GM04503 (cell line): ENCODE data around the gene SRXN1.

Experiments
- DNase-seq: peaks from one replicate; pipeline ENCODE4 v3.0.0-alpha.2; 2012; ENCODE audit warnings: low read depth

The SRXN1 gene

GRCh38 chr20:635893-636338 lies 17.1 kb downstream of the SRXN1 start:
- no peak for DNase-seq

- no peak for DNase-seq
Measured at GRCh38 chr20:635028-635892, 17.7 kb downstream of the SRXN1 start.

- DNase-seq, result no peak
Measured at GRCh38 chr20:634148-634925, 18.7 kb downstream of the SRXN1 start.

GRCh38 chr20:631101-631500 lies 21.9 kb downstream of the SRXN1 start:
- DNase-seq, result no peak

- no peak for DNase-seq
Measured at GRCh38 chr20:626579-626978, 26.4 kb downstream of the SRXN1 start.

GRCh38 chr20:625360-625932 lies 27.6 kb downstream of the SRXN1 start:
- DNase-seq, result no peak

- no peak for DNase-seq
Measured at GRCh38 chr20:623704-624103, 29.3 kb downstream of the SRXN1 start.

GRCh38 chr20:623021-623420 lies 30.0 kb downstream of the SRXN1 start:
- no peak for DNase-seq

GRCh38 chr20:622161-622560 lies 30.8 kb downstream of the SRXN1 start:
- DNase-seq, result no peak

GRCh38 chr20:621125-621756 lies 31.8 kb downstream of the SRXN1 start:
- DNase-seq, result peak; percentile 27

GRCh38 chr20:620246-620645 lies 32.8 kb downstream of the SRXN1 start:
- no peak for DNase-seq

- DNase-seq, result no peak
Measured at GRCh38 chr20:618980-619379, 34.0 kb downstream of the SRXN1 start.

GRCh38 chr20:617934-618690 lies 34.9 kb downstream of the SRXN1 start:
- no peak for DNase-seq

GRCh38 chr20:615514-615913 lies 37.5 kb downstream of the SRXN1 start:
- DNase-seq, result no peak

GRCh38 chr20:611843-612185 lies 41.2 kb downstream of the SRXN1 start:
- no peak for DNase-seq

GRCh38 chr20:611047-611842 lies 41.8 kb downstream of the SRXN1 start:
- no peak for DNase-seq

- DNase-seq, result no peak
Measured at GRCh38 chr20:610130-611046, 42.6 kb downstream of the SRXN1 start, which contains the start of gene TCF15. TSS of gene TCF15 (minus strand) at chr20:610309. CDS start at chr20:610237, 72 bp downstream.

- no peak for DNase-seq
Measured at GRCh38 chr20:609371-609964, 43.5 kb downstream of the SRXN1 start.

GRCh38 chr20:608970-609369 lies 44.0 kb downstream of the SRXN1 start:
- no peak for DNase-seq
